ENCODE data around the gene PFKL. TPM values are rescaled to one million over a fixed set of nuclear protein-coding genes. Genes with fewer than 3 reads are reported as not detected.

The PFKL gene
- polyA plus RNA-seq, 2 of the 4 experiments (the other 2 are of a cell fraction), result 23.2 to 38.7 TPM

DNA sequence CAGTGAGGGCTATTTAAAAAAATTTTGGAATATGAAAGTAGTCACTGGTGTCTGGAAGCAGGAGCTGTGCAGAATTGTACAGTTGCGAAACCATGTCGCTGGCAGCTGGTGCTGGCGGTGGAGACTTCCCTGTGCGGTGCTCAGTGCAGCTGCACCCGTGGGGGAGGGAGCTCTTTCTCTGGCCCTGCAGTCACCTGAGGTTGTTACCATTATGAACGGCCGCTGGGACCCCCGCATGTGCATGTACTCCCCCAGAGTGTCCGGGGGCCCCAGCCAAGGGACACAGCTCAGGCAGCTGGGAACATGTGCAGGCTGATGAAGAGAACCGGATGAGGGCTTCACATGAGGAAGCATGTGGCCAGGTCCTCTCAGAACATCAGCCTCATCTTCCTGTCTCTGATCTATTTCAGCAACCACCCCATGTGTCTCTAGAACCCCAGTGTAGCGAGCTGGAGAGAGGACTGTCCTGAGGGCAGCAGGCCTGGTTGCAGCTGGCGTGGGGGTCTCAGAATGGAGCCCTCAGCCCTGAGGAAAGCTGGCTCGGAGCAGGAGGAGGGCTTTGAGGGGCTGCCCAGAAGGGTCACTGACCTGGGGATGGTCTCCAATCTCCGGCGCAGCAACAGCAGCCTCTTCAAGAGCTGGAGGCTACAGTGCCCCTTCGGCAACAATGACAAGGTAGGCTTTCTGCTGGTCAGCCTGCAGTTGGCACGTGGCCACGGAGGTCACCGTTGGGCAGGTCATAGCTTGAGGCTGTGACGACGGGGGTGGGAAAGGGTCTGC is 53.5 kb downstream of the PFKL start, which contains the start of gene TRPM2:
TRPM2 (plus strand) TSS at position 431 of the 780 bp plus-strand sequence; CDS start at position 511, 80 bp downstream.
- ChIA-PET CTCF (interaction anchor here (1.0 kb wide), 1 partner anchor 440 kb away, joined by 3 read pairs; no protein-coding TSS in a partner anchor), POLR2A (no interaction called here)
- ATAC-seq, result no peak
- no peak within 1 kb of the TSS for H3K27ac ChIP-seq
- H3K4me2 ChIP-seq, result no peak within 1 kb of the TSS
- H3K9me3 ChIP-seq, result no peaks in the 10 kb centered on the region
- no peak for FAIRE-seq
- no peak for DNase-seq (ENCODE audit: low read depth in 1 of 2, low spot score in 1 of 2)
- H3K4me1 ChIP-seq, result no peaks in the 10 kb centered on the region
- 36% methylated on average over 11 of the region's 21 CpGs for WGBS (ENCODE audit: missing lambda C conversion rate)
- no peak within 1 kb of the TSS for H3K4me3 ChIP-seq
- no peak for TF ChIP-seq RNF2 (IDR thresholded peaks at IDR 0.05; ENCODE audit: borderline replicate concordance, low read depth)
- TF ChIP-seq ZFP36 (IDR thresholded peaks at IDR 0.05; ENCODE audit: borderline replicate concordance, partially characterized antibody), result no peak
- TF ChIP-seq CBX8 (IDR thresholded peaks at IDR 0.05), result no peak
- no peak for TF ChIP-seq EHMT2 (IDR thresholded peaks at IDR 0.05; ENCODE audit: low read depth)
- TF ChIP-seq RAD21 (conservative IDR thresholded peaks at IDR 0.05 in 1 of 2, IDR thresholded peaks at IDR 0.05 in 1 of 2), result no peak
- no peak for TF ChIP-seq RCOR1 (IDR thresholded peaks at IDR 0.05; ENCODE audit: low read depth, low read length)
- no peak for TF ChIP-seq NPAS2 (CRISPR knock-in tag; IDR thresholded peaks at IDR 0.05; ENCODE audit: borderline replicate concordance)
- TF ChIP-seq, protein P1, sequence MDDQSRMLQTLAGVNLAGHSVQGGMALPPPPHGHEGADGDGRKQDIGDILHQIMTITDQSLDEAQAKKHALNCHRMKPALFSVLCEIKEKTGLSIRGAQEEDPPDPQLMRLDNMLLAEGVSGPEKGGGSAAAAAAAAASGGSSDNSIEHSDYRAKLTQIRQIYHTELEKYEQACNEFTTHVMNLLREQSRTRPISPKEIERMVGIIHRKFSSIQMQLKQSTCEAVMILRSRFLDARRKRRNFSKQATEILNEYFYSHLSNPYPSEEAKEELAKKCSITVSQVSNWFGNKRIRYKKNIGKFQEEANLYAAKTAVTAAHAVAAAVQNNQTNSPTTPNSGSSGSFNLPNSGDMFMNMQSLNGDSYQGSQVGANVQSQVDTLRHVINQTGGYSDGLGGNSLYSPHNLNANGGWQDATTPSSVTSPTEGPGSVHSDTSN (IDR thresholded peaks at IDR 0.05), result no peak
- TF ChIP-seq FOXS1 (CRISPR knock-in tag; IDR thresholded peaks at IDR 0.05), result no peak
- TF ChIP-seq TFCP2L1 (CRISPR knock-in tag; IDR thresholded peaks at IDR 0.05), result no peak
- TF ChIP-seq HOXB13 (CRISPR knock-in tag; IDR thresholded peaks at IDR 0.05; ENCODE audit: low read depth), result no peak

- POLR2A ChIA-PET, result no interaction called here
- FAIRE-seq, result no peak
- WGBS (ENCODE audit: missing lambda C conversion rate), result 57% methylated on average over 8 of the region's 8 CpGs
- Histone ChIP-seq H3K4me1 (no peaks in the 10 kb centered on the region), H3K4me2 (no peak overlapping the region), H3K4me3 (no peak overlapping the region), H3K9me3 (no peaks in the 10 kb centered on the region), H3K27ac (no peak overlapping the region)
- DNase-seq (ENCODE audit: low read depth in 1 of 2, low spot score in 1 of 2), result no peak
- ATAC-seq, result no peak
- TF ChIP-seq HOXB5 (CRISPR knock-in tag; IDR thresholded peaks at IDR 0.05) (no peak), EP300 (IDR thresholded peaks at IDR 0.05) (no peak), FOSB (CRISPR knock-in tag; IDR thresholded peaks at IDR 0.05) (no peak), RNF2 (IDR thresholded peaks at IDR 0.05; ENCODE audit: borderline replicate concordance, low read depth) (no peak), SREBF2 (IDR thresholded peaks at IDR 0.05) (no peak), ZSCAN20 (CRISPR knock-in tag; IDR thresholded peaks at IDR 0.05) (no peak), MYC (IDR thresholded peaks at IDR 0.05; ENCODE audit: borderline replicate concordance, low read length) (no peak), MAFK (IDR thresholded peaks at IDR 0.05; ENCODE audit: partially characterized antibody) (no peak), ZNF302 (CRISPR knock-in tag; IDR thresholded peaks at IDR 0.05) (no peak), TP53 (CRISPR knock-in tag; IDR thresholded peaks at IDR 0.05) (no peak), POLR2AphosphoS2 (conservative IDR thresholded peaks at IDR 0.05; ENCODE audit: low read length) (no peak), SMC3 (IDR thresholded peaks at IDR 0.05) (no peak), HEYL (CRISPR knock-in tag; IDR thresholded peaks at IDR 0.05) (no peak)
- TF ChIP-seq, protein P2, sequence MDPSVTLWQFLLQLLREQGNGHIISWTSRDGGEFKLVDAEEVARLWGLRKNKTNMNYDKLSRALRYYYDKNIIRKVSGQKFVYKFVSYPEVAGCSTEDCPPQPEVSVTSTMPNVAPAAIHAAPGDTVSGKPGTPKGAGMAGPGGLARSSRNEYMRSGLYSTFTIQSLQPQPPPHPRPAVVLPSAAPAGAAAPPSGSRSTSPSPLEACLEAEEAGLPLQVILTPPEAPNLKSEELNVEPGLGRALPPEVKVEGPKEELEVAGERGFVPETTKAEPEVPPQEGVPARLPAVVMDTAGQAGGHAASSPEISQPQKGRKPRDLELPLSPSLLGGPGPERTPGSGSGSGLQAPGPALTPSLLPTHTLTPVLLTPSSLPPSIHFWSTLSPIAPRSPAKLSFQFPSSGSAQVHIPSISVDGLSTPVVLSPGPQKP (IDR thresholded peaks at IDR 0.05; ENCODE audit: low read depth, low read length), result no peak
- CTCF ChIA-PET, result interaction anchor here (1.0 kb wide), 1 partner anchor 440 kb away, joined by 3 read pairs; no protein-coding TSS in a partner anchor
Measured at GRCh38 chr21:44354001-44354405, 54.1 kb downstream of the PFKL start.
